ENCODE measurements around the gene RAE1.

Gene RAE1

GRCh38 chr20:57383447-57384347 is 32.6 kb downstream of the RAE1 start:
- no peak overlapping the region for H3K4me3 ChIP-seq (ENCODE audit: low read length)
- no peak for DNase-seq (ENCODE audit: low read depth)
- TF ChIP-seq CTCF (IDR thresholded peaks at IDR 0.05; ENCODE audit: insufficient read depth, low read depth, low read length, missing control alignments) = no peak

DNA sequence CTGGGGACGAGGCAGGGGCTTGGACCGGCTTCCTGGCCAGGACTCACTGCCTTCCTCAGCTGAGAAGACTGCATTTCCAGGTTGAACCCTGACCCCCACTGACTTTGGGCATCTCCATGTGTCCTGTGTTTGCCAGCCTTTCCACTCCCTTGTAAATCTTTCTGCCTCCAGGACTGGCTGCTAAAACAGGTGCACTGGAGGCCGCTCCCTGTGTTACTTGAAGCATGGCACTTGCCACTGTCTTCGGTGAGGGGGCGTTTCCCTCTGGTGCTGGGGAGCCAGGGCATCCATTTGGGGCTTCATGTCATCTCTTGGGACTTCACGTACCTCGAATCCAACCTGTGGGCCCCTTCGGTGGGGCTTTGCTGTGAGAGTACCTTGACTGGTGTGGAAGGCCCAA is 33.4 kb downstream of the RAE1 start:
- no peak overlapping the region for H3K4me3 ChIP-seq (ENCODE audit: low read length)
- DNase-seq (ENCODE audit: low read depth) = no peak
- no peak for TF ChIP-seq CTCF (IDR thresholded peaks at IDR 0.05; ENCODE audit: insufficient read depth, low read depth, low read length, missing control alignments)

DNA sequence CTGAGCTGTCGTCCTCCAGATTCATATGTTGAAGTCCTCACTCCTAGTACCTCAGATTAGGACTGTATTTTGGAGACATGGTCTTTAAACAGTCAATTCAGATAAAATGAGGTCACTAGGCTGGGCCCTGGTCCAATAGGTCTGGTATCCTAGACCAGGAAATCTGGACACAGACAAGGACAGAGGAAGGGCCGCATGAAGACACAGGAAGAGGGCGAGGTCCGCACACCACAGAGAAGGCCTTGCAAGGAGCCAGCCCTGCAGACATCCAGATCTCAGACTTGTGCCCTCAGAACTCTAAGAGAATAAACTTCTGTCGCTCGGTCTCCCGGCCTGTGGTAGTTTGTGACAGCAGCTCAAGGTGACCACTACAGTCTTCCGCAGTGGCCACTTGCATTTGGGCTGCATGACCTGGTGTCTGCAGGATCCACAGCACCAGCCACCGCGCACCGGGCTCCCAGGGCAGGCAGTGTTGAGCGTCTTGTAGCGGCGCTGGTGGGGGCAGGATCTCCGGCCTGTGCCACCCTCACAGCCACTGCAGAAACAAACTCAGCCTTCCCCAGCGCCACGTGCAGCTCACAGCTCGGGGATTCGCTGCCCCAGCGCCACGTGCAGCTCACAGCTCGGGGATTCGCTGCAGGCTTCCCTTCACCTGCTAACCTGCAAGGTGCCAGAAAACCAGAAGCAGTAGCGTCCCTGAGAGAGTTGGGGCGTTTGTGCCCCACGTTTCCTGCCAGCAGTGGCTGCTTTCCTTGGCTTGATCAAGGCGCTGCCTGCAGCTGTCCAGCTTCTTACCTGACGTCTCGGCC is 34.1 kb downstream of the RAE1 start:
- no peak for DNase-seq (ENCODE audit: low read depth)
- H3K4me3 ChIP-seq (ENCODE audit: low read length) = no peak overlapping the region
- TF ChIP-seq CTCF (IDR thresholded peaks at IDR 0.05; ENCODE audit: insufficient read depth, low read depth, low read length, missing control alignments) = no peak

- no peak for DNase-seq (ENCODE audit: low read depth)
- no peak for TF ChIP-seq CTCF (IDR thresholded peaks at IDR 0.05; ENCODE audit: insufficient read depth, low read depth, low read length, missing control alignments)
- H3K4me3 ChIP-seq (ENCODE audit: low read length) = no peak overlapping the region
Measured at GRCh38 chr20:57385940-57386339, 34.9 kb downstream of the RAE1 start.

- DNase-seq (ENCODE audit: low read depth) = no peak
- no peak overlapping the region for H3K4me3 ChIP-seq (ENCODE audit: low read length)
- no peak for TF ChIP-seq CTCF (IDR thresholded peaks at IDR 0.05; ENCODE audit: insufficient read depth, low read depth, low read length, missing control alignments)
Measured at GRCh38 chr20:57386762-57387161, 35.7 kb downstream of the RAE1 start.

DNA sequence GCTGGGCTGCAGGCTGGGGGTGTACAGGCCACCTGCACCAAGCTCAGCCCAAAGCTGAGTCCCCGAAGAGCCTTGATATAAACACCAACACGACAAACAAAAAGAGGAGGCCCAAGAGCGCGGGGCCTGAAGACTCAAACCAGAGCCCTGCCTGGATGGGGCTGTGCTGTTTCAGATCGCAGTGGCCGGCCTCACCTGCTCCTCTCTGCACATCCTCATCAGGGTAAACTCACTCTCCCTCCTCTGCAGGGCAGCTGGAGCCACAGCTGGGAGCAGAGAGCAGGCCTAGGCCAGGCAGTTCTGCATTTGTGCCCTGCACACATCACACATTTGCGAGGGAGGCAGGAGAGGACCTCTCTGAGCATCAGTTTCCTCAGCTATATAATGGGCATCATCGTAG is 36.4 kb downstream of the RAE1 start:
- no peak for DNase-seq (ENCODE audit: low read depth)
- no peak for TF ChIP-seq CTCF (IDR thresholded peaks at IDR 0.05; ENCODE audit: insufficient read depth, low read depth, low read length, missing control alignments)
- H3K4me3 ChIP-seq (ENCODE audit: low read length) = no peak overlapping the region
